HEK293 (cell line): Measurements from ENCODE around the gene KCNMB1.

ENCODE experiments used
- GLI4 ChIP-seq: fragments of 450-650 bp; formaldehyde crosslinking; IDR thresholded peaks from 2 replicates; pipeline ENCODE4 v1.5.1; 2016; ENCODE audit warnings: missing biosample characterization, missing genetic modification characterization
- SALL2 ChIP-seq: fragments of 450-650 bp; formaldehyde crosslinking; IDR thresholded peaks from 2 replicates; pipeline ENCODE4 v1.5.0; 2017; ENCODE audit warnings: missing biosample characterization, mild to moderate bottlenecking, missing genetic modification characterization, borderline replicate concordance
- ZNF23 ChIP-seq: fragments of 450-650 bp; formaldehyde crosslinking; IDR thresholded peaks from 2 replicates; pipeline ENCODE4 v1.5.1; 2016; ENCODE audit warnings: missing biosample characterization, missing genetic modification characterization, borderline replicate concordance
- TF ChIP-seq, protein P1 (sequence below): fragments of 450-650 bp; formaldehyde crosslinking; IDR thresholded peaks from 2 replicates; pipeline ENCODE4 v1.5.1; 2016; ENCODE audit warnings: missing biosample characterization, missing genetic modification characterization

DNA sequence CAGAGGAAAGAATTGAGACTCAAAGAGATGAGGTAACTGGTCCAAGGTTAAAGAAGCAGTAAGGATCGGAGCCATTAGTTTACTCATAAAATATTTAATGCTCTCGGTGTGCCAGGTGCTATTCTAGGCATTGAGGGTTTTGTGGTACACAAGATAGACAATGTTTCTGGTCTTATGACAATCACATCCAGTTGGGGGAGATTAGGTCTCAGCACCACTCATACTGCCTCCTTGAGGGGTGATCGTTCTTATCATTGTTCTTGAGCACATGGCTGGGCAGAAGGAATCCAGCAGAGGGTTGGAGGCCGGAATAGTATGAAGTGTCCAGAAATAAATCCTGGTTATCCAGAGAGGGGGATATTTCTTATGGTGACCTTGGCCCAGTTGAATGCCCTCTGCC is 50.9 kb downstream of the KCNMB1 start:
- TF ChIP-seq GLI4 (no peak), SALL2 (tag by site-specific recombination) (no peak), ZNF23 (tag by site-specific recombination) (no peak)
- TF ChIP-seq, protein P1, sequence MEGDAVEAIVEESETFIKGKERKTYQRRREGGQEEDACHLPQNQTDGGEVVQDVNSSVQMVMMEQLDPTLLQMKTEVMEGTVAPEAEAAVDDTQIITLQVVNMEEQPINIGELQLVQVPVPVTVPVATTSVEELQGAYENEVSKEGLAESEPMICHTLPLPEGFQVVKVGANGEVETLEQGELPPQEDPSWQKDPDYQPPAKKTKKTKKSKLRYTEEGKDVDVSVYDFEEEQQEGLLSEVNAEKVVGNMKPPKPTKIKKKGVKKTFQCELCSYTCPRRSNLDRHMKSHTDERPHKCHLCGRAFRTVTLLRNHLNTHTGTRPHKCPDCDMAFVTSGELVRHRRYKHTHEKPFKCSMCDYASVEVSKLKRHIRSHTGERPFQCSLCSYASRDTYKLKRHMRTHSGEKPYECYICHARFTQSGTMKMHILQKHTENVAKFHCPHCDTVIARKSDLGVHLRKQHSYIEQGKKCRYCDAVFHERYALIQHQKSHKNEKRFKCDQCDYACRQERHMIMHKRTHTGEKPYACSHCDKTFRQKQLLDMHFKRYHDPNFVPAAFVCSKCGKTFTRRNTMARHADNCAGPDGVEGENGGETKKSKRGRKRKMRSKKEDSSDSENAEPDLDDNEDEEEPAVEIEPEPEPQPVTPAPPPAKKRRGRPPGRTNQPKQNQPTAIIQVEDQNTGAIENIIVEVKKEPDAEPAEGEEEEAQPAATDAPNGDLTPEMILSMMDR, result no peak
